HepG2 (cell line): Measurements from ENCODE around the gene AP1G1. TPM values are rescaled to one million over a fixed set of nuclear protein-coding genes. Genes with fewer than 3 reads are reported as not detected.
A peak's percentile ranks its signal among the peaks of the same experiment; 100 is the strongest.

Experiments
- CREM ChIP-seq, 2 experiments: sonication (generic) in 1 of 2; formaldehyde crosslinking in 1 of 2; IDR thresholded peaks; 2 replicates each; pipeline versions ENCODE4 v1.4.0 to v1.6.1; 2016 to 2020; ENCODE audit warnings: antibody characterized with exemption in 1 of 2, mild to moderate bottlenecking in 1 of 2, missing genetic modification reagents in 1 of 2
- EEA1 ChIP-seq: sonication (generic); formaldehyde crosslinking; IDR thresholded peaks from 2 replicates; pipeline ENCODE4 v1.5.1; 2020; ENCODE audit warnings: mild to moderate bottlenecking, missing genetic modification reagents, borderline replicate concordance
- SOX13 ChIP-seq, 3 experiments: fragments of 450-650 bp in 1 of 3; sonication (generic) in 1 of 3; formaldehyde crosslinking in 1 of 3; IDR thresholded peaks in 2 of 3; conservative IDR thresholded peaks in 1 of 3; 2 replicates each; pipeline versions ENCODE4 v1.5.0 to v1.6.1; 2016 to 2020; ENCODE audit warnings: antibody characterized with exemption in 1 of 3, mild to moderate bottlenecking in 1 of 3, missing compliant biosample characterization in 1 of 3, missing genetic modification reagents in 1 of 3, moderate library complexity in 1 of 3
- STAG1 ChIP-seq: sonication (generic); formaldehyde crosslinking; IDR thresholded peaks from 2 replicates; pipeline ENCODE4 v1.4.0; 2020; ENCODE audit warnings: missing genetic modification reagents
- ZBTB7A ChIP-seq: sonication (generic); formaldehyde crosslinking; IDR thresholded peaks from 2 replicates; pipeline ENCODE4 v1.8.0; 2022; ENCODE audit warnings: mild to moderate bottlenecking, missing genetic modification reagents
- ZNF232 ChIP-seq: sonication (generic); formaldehyde crosslinking; IDR thresholded peaks from 2 replicates; pipeline ENCODE4 v1.4.0; 2020; ENCODE audit warnings: missing genetic modification reagents, borderline replicate concordance
- ZNF24 ChIP-seq: fragments of 450-650 bp; IDR thresholded peaks from 2 replicates; pipeline ENCODE4 v1.6.1; 2017; ENCODE audit warnings: antibody characterized with exemption, mild to moderate bottlenecking
- ZNF460 ChIP-seq: sonication (generic); formaldehyde crosslinking; IDR thresholded peaks from 2 replicates; pipeline ENCODE4 v1.5.1; 2020; ENCODE audit warnings: missing genetic modification reagents, mild to moderate bottlenecking, borderline replicate concordance
- ZNF501 ChIP-seq: sonication (generic); formaldehyde crosslinking; IDR thresholded peaks from 2 replicates; pipeline ENCODE4 v1.5.1; 2020; ENCODE audit warnings: mild to moderate bottlenecking, moderate library complexity, missing genetic modification reagents
- ZNF75D ChIP-seq: sonication (generic); formaldehyde crosslinking; IDR thresholded peaks from 2 replicates; pipeline ENCODE4 v1.8.1; 2023; ENCODE audit warnings: missing genetic modification reagents, mild to moderate bottlenecking, borderline replicate concordance
- ZNF883 ChIP-seq: sonication (generic); formaldehyde crosslinking; IDR thresholded peaks from 2 replicates; pipeline ENCODE4 v1.5.1; 2020; ENCODE audit warnings: mild to moderate bottlenecking, missing genetic modification reagents; ENCODE audit errors: not compliant biosample characterization
- polyA plus RNA-seq, 8 experiments: library from polyadenylated mRNA; depleted of rRNA in 3 of 8; stranded (reverse) in 7 of 8; unstranded in 1 of 8; fragments of >200 nt; fragmentation: Illumina TruSeq in 4 of 8; extraction: Trizol in 4 of 8; gene quantifications; 2 replicates each; pipeline versions ENCODE4 v1.2.1 to v1.2.3, GENCODE V29; 2011 to 2016; ENCODE audit warnings: low read depth in 4 of 8, missing spikeins in 1 of 8, mixed read lengths in 1 of 8; ENCODE audit not compliant: insufficient read depth in 1 of 8
- total RNA-seq, 5 experiments: library from RNA; depleted of rRNA; stranded (reverse); fragments of >200 nt; fragmentation: Illumina TruSeq; extraction: Trizol; gene quantifications; 2 replicates each; pipeline ENCODE4 v1.2.3, GENCODE V29; 2016; ENCODE audit warnings: low read depth in 1 of 5
- TF ChIP-seq, protein P1 (sequence below): sonication (generic); formaldehyde crosslinking; IDR thresholded peaks from 2 replicates; pipeline ENCODE4 v1.9.0; 2021; ENCODE audit warnings: missing genetic modification reagents, borderline replicate concordance
- TF ChIP-seq, protein P2 (sequence below): sonication (generic); formaldehyde crosslinking; IDR thresholded peaks from 2 replicates; pipeline ENCODE4 v1.4.0; 2020; ENCODE audit warnings: missing genetic modification reagents
- TF ChIP-seq, protein P3 (sequence below): sonication (generic); formaldehyde crosslinking; IDR thresholded peaks from 2 replicates; pipeline ENCODE4 v1.4.0; 2020; ENCODE audit warnings: low read depth, mild to moderate bottlenecking, missing genetic modification reagents
- TF ChIP-seq, protein P4 (sequence below): IDR thresholded peaks from 2 replicates; pipeline ENCODE4 v1.6.1; 2016; ENCODE audit warnings: missing biosample characterization, missing genetic modification reagents, low read depth
- TF ChIP-seq, protein P5 (sequence below): sonication (generic); formaldehyde crosslinking; IDR thresholded peaks from 2 replicates; pipeline ENCODE4 v1.4.0; 2020; ENCODE audit warnings: mild to moderate bottlenecking, missing genetic modification reagents, borderline replicate concordance

The AP1G1 gene
- total and polyA plus RNA-seq, 2 of the 13 experiments (the other 11 are each of a cell fraction or from before 2014, with no cell fraction given) = 62.2 to 66.2 TPM

DNA sequence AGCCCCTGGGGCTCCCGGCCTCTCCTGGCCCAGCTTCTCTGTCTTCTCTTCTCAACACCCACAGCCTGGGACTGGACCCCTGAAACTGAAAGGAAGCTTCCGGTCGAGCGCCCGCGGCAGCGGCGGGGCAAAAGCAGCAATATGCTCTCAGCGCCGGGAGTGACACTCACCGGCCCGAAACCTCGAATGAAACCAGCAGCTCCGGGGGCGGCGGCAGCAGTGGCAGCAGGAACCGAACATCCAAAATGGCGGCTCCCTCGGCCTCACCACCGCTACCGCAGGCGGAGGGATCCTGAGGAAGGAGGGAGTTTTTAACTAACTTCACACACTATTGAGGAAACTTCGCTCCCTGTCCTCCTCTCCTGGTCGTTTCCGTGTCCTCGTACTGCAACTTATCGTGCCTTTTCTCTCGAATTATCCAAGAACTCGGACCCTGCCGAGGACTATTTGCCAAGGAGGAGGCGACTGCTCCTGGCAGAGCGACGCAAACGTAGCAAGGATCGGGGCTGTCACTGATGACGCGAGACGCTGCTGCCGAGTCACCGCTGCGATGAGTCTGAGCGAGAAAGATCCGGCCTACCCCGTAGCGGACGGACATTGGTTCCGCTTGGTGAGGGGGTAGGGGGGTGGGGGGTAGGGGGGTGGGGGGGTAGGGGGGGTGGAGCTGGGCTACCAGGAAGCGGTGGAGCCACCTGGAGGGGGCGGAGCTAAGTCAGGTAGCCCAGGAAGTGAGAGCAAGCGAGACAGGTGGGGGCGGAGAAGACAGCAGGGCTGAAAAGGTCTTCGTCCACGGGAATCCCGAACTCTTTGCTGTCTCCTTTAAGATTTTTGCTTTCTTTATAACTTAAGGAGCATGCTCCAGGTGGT lies at the start of gene AP1G1 (continued):
- TF ChIP-seq, protein P1, sequence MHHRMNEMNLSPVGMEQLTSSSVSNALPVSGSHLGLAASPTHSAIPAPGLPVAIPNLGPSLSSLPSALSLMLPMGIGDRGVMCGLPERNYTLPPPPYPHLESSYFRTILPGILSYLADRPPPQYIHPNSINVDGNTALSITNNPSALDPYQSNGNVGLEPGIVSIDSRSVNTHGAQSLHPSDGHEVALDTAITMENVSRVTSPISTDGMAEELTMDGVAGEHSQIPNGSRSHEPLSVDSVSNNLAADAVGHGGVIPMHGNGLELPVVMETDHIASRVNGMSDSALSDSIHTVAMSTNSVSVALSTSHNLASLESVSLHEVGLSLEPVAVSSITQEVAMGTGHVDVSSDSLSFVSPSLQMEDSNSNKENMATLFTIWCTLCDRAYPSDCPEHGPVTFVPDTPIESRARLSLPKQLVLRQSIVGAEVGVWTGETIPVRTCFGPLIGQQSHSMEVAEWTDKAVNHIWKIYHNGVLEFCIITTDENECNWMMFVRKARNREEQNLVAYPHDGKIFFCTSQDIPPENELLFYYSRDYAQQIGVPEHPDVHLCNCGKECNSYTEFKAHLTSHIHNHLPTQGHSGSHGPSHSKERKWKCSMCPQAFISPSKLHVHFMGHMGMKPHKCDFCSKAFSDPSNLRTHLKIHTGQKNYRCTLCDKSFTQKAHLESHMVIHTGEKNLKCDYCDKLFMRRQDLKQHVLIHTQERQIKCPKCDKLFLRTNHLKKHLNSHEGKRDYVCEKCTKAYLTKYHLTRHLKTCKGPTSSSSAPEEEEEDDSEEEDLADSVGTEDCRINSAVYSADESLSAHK = no peak
- TF ChIP-seq ZNF75D (no peak), EEA1 (CRISPR knock-in tag) (no peak), CREM (IDR thresholded peaks at IDR 0.05) (peak; percentile 99), CREM (CRISPR knock-in tag; IDR thresholded peaks at IDR 0.05) (peak; percentile 84), ZNF501 (CRISPR knock-in tag) (peak; percentile 67), ZNF24 (no peak), ZNF232 (CRISPR knock-in tag) (peak; percentile 88), ZNF460 (no peak; the same call in 1 of the 2 replicates), ZBTB7A (CRISPR knock-in tag) (peak; percentile 61; the same call in 1 of the 2 replicates), SOX13 (IDR thresholded peaks at IDR 0.05) (no peak; the same call in 1 of the 2 replicates), SOX13 (CRISPR knock-in tag; conservative IDR thresholded peaks at IDR 0.05 in 1 of 2, IDR thresholded peaks at IDR 0.05 in 1 of 2) (peak in 1 of 2 experiments; percentile 67; a peak in 1 of 4 replicates), STAG1 (CRISPR knock-in tag) (no peak; the same call in 1 of the 2 replicates), ZNF883 (no peak)
- TF ChIP-seq, protein P2, sequence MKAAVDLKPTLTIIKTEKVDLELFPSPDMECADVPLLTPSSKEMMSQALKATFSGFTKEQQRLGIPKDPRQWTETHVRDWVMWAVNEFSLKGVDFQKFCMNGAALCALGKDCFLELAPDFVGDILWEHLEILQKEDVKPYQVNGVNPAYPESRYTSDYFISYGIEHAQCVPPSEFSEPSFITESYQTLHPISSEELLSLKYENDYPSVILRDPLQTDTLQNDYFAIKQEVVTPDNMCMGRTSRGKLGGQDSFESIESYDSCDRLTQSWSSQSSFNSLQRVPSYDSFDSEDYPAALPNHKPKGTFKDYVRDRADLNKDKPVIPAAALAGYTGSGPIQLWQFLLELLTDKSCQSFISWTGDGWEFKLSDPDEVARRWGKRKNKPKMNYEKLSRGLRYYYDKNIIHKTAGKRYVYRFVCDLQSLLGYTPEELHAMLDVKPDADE = no peak
- TF ChIP-seq, protein P3, sequence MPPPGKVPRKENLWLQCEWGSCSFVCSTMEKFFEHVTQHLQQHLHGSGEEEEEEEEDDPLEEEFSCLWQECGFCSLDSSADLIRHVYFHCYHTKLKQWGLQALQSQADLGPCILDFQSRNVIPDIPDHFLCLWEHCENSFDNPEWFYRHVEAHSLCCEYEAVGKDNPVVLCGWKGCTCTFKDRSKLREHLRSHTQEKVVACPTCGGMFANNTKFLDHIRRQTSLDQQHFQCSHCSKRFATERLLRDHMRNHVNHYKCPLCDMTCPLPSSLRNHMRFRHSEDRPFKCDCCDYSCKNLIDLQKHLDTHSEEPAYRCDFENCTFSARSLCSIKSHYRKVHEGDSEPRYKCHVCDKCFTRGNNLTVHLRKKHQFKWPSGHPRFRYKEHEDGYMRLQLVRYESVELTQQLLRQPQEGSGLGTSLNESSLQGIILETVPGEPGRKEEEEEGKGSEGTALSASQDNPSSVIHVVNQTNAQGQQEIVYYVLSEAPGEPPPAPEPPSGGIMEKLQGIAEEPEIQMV (CRISPR knock-in tag) = peak; percentile 99
- TF ChIP-seq, protein P4, sequence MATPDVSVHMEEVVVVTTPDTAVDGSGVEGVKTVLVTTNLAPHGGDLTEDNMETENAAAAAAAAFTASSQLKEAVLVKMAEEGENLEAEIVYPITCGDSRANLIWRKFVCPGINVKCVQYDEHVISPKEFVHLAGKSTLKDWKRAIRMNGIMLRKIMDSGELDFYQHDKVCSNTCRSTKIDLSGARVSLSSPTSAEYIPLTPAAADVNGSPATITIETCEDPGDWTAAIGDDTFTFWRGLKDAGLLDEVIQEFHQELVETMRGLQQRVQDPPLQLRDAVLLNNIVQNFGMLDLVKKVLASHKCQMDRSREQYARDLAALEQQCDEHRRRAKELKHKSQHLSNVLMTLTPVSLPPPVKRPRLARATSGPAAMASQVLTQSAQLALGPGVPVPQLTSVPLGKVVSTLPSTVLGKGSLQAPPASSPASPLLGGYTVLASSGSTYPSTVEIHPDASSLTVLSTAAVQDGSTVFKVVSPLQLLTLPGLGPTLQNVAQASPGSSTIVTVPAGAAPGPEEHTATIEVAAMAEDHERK (CRISPR knock-in tag) = peak; percentile 95
- TF ChIP-seq, protein P5, sequence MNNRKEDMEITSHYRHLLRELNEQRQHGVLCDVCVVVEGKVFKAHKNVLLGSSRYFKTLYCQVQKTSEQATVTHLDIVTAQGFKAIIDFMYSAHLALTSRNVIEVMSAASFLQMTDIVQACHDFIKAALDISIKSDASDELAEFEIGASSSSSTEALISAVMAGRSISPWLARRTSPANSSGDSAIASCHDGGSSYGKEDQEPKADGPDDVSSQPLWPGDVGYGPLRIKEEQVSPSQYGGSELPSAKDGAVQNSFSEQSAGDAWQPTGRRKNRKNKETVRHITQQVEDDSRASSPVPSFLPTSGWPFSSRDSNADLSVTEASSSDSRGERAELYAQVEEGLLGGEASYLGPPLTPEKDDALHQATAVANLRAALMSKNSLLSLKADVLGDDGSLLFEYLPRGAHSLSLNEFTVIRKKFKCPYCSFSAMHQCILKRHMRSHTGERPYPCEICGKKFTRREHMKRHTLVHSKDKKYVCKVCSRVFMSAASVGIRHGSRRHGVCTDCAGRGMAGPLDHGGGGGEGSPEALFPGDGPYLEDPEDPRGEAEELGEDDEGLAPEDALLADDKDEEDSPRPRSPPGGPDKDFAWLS (CRISPR knock-in tag) = no peak
